HG02763 (cell line): ENCODE measurements around the gene FABP7.

Experiments used
- ATAC-seq: cut with Tn5 transposase; IDR thresholded peaks from one replicate; pipeline ENCODE4 v1.9.1; 2021; ENCODE audit warnings: mild to moderate bottlenecking, moderate library complexity; ENCODE audit not compliant: unreplicated experiment

FABP7 gene

GRCh38 chr6:122755901-122756300 is 23.6 kb upstream of the FABP7 start:
- no peak for ATAC-seq

- peak; percentile 100 for ATAC-seq
These were observed 20.6 kb upstream of the FABP7 start for GRCh38 chr6:122758927-122759334.

- ATAC-seq = no peak
These were observed 19.2 kb upstream of the FABP7 start for GRCh38 chr6:122760330-122760729.

GRCh38 chr6:122766256-122766655 is 13.3 kb upstream of the FABP7 start:
- no peak for ATAC-seq

- ATAC-seq = no peak
These were observed 8.5 kb upstream of the FABP7 start for GRCh38 chr6:122770835-122771601.

GRCh38 chr6:122772724-122773415 is 6.6 kb upstream of the FABP7 start:
- no peak for ATAC-seq

GRCh38 chr6:122775975-122776374 is 3.5 kb upstream of the FABP7 start:
- ATAC-seq = no peak

- no peak for ATAC-seq
These were observed 1.2 kb upstream of the FABP7 start for GRCh38 chr6:122778302-122778701.

- ATAC-seq = no peak
These were observed 393 bp upstream of the FABP7 start for GRCh38 chr6:122778985-122779661.

- ATAC-seq = no peak
These were observed 598 bp downstream of the FABP7 start for GRCh38 chr6:122780114-122780513.

GRCh38 chr6:122781716-122782115 is 2.2 kb downstream of the FABP7 start:
- ATAC-seq = no peak

GRCh38 chr6:122783401-122783800 is 3.9 kb downstream of the FABP7 start:
- ATAC-seq = no peak

GRCh38 chr6:122785891-122786290 is 6.4 kb downstream of the FABP7 start:
- no peak for ATAC-seq

- no peak for ATAC-seq
These were observed 8.2 kb downstream of the FABP7 start for GRCh38 chr6:122787721-122788120.

GRCh38 chr6:122788208-122788607 is 8.7 kb downstream of the FABP7 start:
- no peak for ATAC-seq

- ATAC-seq = no peak
These were observed 9.2 kb downstream of the FABP7 start for GRCh38 chr6:122788663-122789181.

- peak; percentile 55 for ATAC-seq
These were observed 9.9 kb downstream of the FABP7 start, which contains the start of gene SMPDL3A for GRCh38 chr6:122789182-122790027. SMPDL3A (plus strand) TSS chr6:122789258; CDS start chr6:122789347, 89 bp downstream.

- ATAC-seq = no peak
These were observed 10.5 kb downstream of the FABP7 start for GRCh38 chr6:122790028-122790422.

- no peak for ATAC-seq
These were observed 11.2 kb downstream of the FABP7 start for GRCh38 chr6:122790423-122791309.

- ATAC-seq = no peak
These were observed 11.8 kb downstream of the FABP7 start for GRCh38 chr6:122791310-122791679.
